ENCODE data around the gene KRT82.
"Not testable (repeated sequence)": the region's sequence is repeated elsewhere in the genome, so short reads cannot be mapped to it uniquely, and the experiment has no call there.

The KRT82 gene

DNA sequence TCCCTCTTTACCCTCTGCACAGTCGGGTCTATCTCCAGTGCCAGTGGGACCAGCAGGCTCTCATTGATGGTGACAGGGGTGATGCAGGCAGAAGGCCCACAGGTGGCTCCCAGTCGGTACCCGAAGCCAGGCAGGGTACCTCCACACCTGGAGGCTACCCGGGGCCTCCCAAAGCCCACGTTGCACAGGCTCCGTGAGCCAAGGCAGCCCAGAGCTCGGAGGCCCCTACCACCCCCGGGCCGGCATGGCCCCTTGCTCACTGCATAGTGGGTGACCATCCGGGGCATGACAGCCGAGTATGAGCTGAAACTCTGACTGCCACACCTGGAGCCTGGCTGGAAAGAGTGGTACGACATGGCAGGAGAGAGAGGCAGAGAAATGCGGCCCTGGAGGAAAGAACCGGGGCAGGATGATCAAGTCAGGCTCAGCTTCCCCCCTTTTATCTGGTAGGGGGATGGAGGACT lies at the start of gene KRT82:
Gene KRT82 (minus strand): TSS at position 414 of the 464 bp plus-strand sequence. CDS start 58 bp downstream, at position 356.
- TF ChIP-seq JUND (IDR thresholded peaks at IDR 0.05; ENCODE audit: low read depth), result no peak
- in situ Hi-C loops (cut with HindIII; ENCODE audit: low pct_unique_long_range_greater_than_20kb, low sequenced_read_pairs), result no loop called here

DNA sequence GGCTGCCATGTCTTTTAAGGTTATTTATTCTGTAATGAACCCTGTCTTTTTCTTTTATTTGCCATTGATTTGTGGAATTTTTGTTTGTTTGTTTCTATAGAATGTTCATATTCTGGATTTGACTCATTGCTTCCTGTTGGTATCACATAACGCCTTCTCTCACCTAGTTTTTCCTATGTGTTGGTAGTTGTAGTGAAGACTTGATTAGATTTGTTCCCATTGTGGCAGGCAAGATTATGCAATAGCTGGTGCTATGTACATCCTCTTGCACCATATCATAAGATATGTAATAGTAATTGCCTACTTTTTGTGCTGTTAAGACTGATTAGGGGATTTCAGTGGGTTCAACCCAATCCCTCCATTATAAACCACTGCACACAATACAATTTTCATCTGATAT lies 49.7 kb upstream of the KRT82 start:
- DNase-seq (ENCODE audit: low read depth in 1 of 2, low spot score in 1 of 2), result no peak
- TF ChIP-seq JUND (IDR thresholded peaks at IDR 0.05; ENCODE audit: low read depth), result no peak
- in situ Hi-C loops (cut with HindIII; ENCODE audit: low pct_unique_long_range_greater_than_20kb, low sequenced_read_pairs), result no loop called here

More for the DNA sequence above, at the start of gene KRT82:
- DNase-seq (ENCODE audit: low read depth in 1 of 2, low spot score in 1 of 2), result no peak

DNA sequence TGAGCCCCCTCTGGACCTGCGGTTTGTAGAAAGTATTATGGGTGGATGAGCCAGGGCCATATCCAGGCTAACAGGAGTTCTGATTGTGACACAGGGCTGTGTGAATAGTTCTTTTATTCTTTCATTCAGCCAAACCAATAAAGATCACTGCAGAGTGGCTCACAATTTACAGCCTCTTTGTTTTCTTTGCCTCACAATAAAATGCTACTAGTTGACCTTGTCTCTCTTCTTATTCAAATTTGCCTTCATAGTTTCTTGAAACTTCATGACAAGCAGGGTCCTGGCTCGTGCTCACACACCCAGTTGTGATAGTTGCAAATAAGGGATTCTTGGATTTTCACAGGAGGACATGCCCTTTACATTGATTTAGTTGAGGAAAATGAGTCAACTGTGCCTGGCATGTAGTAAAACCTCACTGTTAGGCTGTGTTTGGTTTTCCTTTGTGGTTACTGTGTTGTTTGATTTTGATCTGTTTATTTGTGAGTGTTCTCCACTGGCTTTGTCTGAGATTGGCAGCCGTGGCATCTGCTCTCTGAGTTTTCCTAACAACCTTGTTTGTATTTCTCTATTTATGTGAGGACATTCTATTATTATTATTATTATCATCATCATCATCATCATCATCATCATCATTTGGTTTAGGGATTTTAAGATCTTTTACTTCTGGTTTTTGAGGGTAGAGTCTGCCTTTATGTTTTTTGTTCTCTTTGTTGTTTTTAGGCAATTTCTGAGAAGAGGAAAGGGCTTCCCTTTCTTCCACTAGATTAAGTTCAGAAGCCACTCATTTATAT lies 48.5 kb upstream of the KRT82 start:
- DNase-seq (ENCODE audit: low read depth in 1 of 2, low spot score in 1 of 2), result peak in 1 of 2 experiments; percentile 53
- in situ Hi-C loops (cut with HindIII; ENCODE audit: low pct_unique_long_range_greater_than_20kb, low sequenced_read_pairs), result no loop called here
- TF ChIP-seq JUND (IDR thresholded peaks at IDR 0.05; ENCODE audit: low read depth), result no peak

DNA sequence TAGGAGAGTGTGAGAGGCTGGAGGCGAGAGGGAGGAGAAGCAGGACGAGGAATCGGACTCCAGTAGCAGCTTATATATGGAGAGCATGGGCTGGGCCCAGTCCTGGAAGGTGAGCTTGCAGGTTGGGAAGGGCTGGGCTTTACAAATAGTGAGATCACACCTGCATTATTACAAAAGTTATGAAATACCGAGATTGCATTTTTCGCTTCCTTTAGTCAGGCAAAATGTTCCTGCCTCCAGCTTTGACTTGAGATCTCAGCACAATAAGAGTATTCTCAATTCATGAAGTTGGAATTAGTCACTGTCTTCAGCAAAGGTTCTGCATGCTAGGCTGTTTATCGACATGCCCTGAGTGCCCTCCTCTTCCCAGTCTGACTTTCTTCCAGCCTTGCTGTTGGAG lies 46.0 kb upstream of the KRT82 start, which contains the start of gene KRT6B:
Gene KRT6B (minus strand): TSS at position 46 of the 400 bp plus-strand sequence. CDS start 68 bp downstream, outside the sequence.
- no peak for DNase-seq (ENCODE audit: low read depth in 1 of 2, low spot score in 1 of 2)
- in situ Hi-C loops (cut with HindIII; ENCODE audit: low pct_unique_long_range_greater_than_20kb, low sequenced_read_pairs), result no loop called here
- no peak for TF ChIP-seq JUND (IDR thresholded peaks at IDR 0.05; ENCODE audit: low read depth)

DNA sequence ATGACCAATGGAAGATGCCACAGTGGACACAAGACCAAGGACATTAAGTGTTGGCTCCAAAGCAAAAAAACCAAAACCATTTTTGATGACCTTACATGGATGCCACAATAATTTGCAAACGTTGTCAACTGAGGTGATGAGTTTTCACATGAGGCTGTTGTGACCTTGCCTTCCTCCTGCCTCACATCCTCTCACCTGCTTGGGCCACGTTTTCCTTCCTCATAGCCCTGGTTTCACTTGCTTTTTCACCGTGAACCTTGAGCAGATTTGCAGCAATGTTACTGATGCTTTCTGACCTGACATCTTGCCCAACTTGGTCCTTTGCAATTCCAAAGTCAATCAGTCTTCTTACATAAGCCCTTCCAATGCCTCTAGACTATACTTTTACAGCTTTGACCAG lies 42.1 kb upstream of the KRT82 start:
- DNase-seq (ENCODE audit: low read depth in 1 of 2, low spot score in 1 of 2), result no peak
- in situ Hi-C loops (cut with HindIII; ENCODE audit: low pct_unique_long_range_greater_than_20kb, low sequenced_read_pairs), result no loop called here

DNA sequence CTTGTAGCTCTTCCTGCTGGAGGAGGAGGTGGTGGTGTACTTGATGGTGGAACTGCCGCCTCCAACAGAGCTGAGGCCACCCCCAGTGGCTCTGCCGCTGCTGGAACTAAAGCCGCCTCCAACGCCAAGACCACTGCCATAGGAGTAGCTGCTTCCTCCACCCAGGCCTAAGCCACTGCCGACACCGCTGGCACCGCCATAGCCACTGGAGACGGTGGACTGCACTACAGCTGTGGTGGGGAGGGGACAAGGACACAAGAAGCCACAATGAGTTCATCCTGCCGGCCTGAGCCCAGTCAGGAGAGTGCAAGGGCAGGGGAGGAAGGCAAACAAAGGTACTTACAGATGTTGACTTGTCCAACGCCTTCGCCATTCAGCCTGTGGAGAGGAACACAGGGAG lies 41.1 kb upstream of the KRT82 start:
- in situ Hi-C loops (cut with HindIII; ENCODE audit: low pct_unique_long_range_greater_than_20kb, low sequenced_read_pairs), result not testable (repeated sequence)

More for the DNA sequence above, 42.1 kb upstream of the KRT82 start:
- no peak for TF ChIP-seq JUND (IDR thresholded peaks at IDR 0.05; ENCODE audit: low read depth)

DNA sequence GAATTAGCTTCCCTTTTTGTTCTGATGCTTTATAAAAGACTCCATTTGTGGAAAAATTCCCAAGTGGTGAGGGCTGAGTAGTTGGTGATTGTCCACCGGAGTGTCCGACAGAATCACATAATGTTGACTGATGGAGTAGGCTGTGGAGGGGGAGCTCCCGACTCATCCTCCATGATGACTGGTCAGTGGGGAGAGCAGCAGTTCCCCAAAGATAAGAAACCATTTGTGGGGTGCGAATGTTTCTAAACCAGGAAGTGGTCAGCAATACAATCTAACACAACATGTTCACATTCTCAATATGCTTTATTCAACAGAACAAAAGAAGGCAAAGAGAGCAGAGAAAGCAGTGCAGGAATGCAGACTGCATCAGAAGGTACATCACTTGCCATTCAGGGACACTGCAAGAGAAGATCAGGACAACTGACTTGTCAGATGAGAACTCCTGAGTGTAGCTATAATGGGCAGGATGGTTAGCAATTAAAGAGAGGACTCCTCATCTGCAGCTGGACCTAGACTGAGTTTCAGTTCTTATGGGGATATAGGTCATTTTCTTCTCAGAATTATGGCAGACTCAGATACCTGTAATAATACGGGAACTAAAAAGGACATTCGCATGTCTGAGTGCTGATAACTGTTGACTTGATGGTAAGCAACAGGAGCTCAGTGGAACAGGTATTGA lies 40.4 kb upstream of the KRT82 start:
- no peak for DNase-seq (ENCODE audit: low read depth in 1 of 2, low spot score in 1 of 2)

More for the DNA sequence above, 41.1 kb upstream of the KRT82 start:
- not testable (repeated sequence) for DNase-seq (ENCODE audit: low read depth in 1 of 2, low spot score in 1 of 2)

DNA sequence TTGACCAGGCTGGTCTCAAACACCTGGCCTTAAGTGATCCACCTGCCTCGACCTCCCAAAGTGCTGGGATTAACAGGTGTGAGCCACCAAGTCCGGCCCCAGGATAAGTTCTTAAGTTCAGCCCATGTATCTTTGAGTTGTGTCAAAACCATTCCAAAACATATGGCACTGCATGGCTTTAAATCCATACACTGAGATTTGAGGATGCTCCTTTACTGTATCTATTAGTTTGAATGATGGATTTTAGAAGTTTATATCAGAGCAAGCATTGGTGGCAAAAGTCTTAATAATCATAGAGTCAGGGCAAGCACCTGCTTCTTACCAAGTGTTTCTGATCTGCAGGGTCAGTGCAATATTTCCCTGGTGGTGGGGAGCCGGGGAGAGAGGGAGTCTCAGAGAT lies 39.7 kb upstream of the KRT82 start:
- no peak for TF ChIP-seq JUND (IDR thresholded peaks at IDR 0.05; ENCODE audit: low read depth)
- DNase-seq (ENCODE audit: low read depth in 1 of 2, low spot score in 1 of 2), result no peak
- in situ Hi-C loops (cut with HindIII; ENCODE audit: low pct_unique_long_range_greater_than_20kb, low sequenced_read_pairs), result no loop called here

More for the DNA sequence above, 40.4 kb upstream of the KRT82 start:
- no peak for TF ChIP-seq JUND (IDR thresholded peaks at IDR 0.05; ENCODE audit: low read depth)
- in situ Hi-C loops (cut with HindIII; ENCODE audit: low pct_unique_long_range_greater_than_20kb, low sequenced_read_pairs), result no loop called here

DNA sequence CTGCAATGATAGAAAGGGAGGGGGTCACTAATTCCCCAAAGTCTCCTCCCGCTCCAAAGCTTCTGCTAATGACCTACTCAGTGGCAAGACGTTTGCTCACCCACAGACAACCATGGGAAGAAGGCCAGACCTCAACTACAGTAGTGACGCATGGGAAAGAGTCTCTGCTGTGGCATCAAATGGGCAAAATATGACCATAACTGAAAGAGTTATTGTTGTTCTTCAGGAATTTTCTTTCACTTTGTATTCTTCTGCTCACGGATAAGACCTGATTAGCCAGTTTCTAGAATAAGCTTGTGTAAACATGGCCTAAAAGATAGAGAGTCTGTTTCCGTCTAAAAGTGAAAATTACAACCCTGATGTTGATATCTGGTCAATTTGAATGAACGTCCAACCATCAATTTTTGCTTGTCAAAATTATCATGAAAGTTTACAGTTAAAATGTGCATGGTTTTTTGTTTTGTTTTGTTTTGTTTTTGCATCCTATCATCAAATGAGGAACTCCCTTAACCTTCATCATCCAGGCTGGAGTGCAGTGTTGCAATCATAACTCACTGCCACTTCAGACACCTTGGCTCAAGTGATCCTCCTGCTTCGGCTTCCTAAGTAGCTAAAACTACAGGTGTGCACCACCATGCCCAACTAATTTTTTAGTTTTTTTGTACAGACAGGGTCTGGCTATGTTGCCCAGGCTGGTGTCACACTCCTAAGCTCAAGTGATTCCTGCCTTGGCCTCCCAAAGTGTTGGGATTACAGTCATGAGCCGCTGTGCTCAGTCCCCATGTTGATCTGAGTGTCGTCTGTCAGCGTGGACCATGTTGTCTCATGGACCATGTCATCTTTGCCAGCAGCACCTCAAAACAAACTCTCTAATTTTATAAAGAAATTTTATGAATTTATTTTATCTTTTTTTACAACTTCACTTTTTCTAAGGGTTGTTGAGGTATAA lies 38.8 kb upstream of the KRT82 start:
- TF ChIP-seq JUND (IDR thresholded peaks at IDR 0.05; ENCODE audit: low read depth), result no peak
- no peak for DNase-seq (ENCODE audit: low read depth in 1 of 2, low spot score in 1 of 2)
- in situ Hi-C loops (cut with HindIII; ENCODE audit: low pct_unique_long_range_greater_than_20kb, low sequenced_read_pairs), result no loop called here

DNA sequence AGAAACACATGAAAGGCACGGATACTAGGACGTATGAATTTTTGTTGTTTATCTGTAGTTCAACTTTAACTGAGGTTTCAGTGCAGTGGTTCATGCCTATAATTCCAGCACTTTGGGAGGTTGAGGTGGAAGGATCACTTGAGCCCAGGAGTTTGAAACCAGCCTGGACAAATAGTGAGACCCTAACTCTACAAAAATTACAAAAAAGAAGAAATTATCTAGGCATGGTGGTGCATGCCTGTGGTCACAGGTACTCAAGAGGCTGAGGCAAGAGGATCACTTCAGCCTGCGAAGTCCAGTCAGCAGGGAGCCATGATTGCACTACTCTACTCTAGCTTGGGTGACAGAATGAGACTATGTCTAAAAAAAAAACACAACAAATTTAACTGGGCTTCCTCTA lies 37.8 kb upstream of the KRT82 start:
- DNase-seq (ENCODE audit: low read depth in 1 of 2, low spot score in 1 of 2), result no peak
- no peak for TF ChIP-seq JUND (IDR thresholded peaks at IDR 0.05; ENCODE audit: low read depth)
- in situ Hi-C loops (cut with HindIII; ENCODE audit: low pct_unique_long_range_greater_than_20kb, low sequenced_read_pairs), result no loop called here

DNA sequence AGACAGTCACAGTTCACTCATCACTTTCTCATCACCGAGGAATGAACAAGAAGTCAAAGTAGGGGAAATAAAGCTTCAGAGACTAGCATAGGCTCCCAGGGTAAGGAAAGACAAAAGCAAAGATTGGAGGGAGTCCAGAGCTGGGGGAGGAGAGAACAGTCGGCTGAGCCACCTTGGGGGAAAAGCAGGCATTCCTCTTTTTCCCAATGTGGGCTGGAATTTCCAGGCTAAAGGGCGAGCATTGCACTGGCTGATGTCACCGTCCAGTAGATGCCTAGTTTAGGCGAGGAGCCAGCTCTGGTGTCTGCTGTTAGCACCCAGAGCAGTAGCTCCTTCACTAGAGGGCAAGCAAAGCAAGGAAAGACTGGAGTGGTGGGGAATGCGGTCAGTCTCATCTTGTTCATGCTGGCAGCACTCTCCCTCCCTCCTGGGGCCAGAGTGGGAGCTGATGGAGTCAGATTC lies 36.5 kb upstream of the KRT82 start:
- in situ Hi-C loops (cut with HindIII; ENCODE audit: low pct_unique_long_range_greater_than_20kb, low sequenced_read_pairs), result no loop called here
- no peak for TF ChIP-seq JUND (IDR thresholded peaks at IDR 0.05; ENCODE audit: low read depth)
- peak in 1 of 2 experiments; percentile 36 for DNase-seq (ENCODE audit: low read depth in 1 of 2, low spot score in 1 of 2)

DNA sequence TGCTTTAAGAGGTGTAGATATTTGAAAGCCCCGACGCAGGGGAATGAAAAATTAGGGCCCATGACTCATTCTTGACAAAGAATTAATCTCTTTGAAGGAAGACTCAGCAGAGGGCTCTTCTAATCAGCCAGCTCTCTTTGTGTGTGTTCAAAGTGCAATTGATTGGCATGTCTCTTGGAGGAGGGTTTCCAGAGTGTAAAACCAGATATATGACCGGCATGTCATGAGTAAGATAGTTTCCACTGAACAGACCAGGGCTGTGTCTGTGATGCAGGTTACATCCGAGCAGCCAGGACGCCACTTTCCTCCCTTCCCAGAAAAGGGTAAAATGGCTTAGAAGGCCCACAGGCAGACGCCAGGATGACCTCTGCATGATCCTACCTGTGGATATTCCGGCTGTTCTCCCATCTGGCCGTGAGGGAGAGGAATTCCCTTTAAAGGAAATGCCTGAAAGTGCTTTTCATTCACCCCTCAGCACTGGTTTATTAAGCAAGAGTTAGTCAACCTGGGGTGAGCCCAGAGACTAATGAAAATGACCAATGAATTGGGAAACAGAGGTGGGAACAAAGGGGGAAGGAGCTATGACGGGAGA lies 35.3 kb upstream of the KRT82 start:
- in situ Hi-C loops (cut with HindIII; ENCODE audit: low pct_unique_long_range_greater_than_20kb, low sequenced_read_pairs), result no loop called here
- TF ChIP-seq JUND (IDR thresholded peaks at IDR 0.05; ENCODE audit: low read depth), result no peak
- no peak for DNase-seq (ENCODE audit: low read depth in 1 of 2, low spot score in 1 of 2)
